Activated naive CD4-positive, alpha-beta T cell treated with anti-CD3 and anti-CD28 coated beads, Interleukin-2, amount 10 ng/mL, durations not matched to agents 7 days and 5 days (primary cell): ENCODE results near the gene ZFC3H1.

Source experiments
- CTCF ChIA-PET: fragments of 350-600 bp; sonication (Branson Sonifier 250); formaldehyde crosslinking; loops from one replicate; lab custom pipeline; 2021; ENCODE audit warnings: antibody characterized with exemption; lab: Charles Lee
- DNase-seq: peaks from one replicate; pipeline ENCODE4 v3.0.0-alpha.2; 2020
- H3K27ac Mint-ChIP-seq: one replicate; pipeline ENCODE4 v1.8.0; 2021; ENCODE audit warnings: mild to moderate bottlenecking, moderate library complexity, mixed read lengths
- H3K27me3 Mint-ChIP-seq: one replicate; pipeline ENCODE4 v1.8.0; 2021; ENCODE audit warnings: mild to moderate bottlenecking, mixed read lengths
- H3K36me3 Mint-ChIP-seq: one replicate; pipeline ENCODE4 v1.8.0; 2021; ENCODE audit warnings: mixed read lengths
- H3K4me1 Mint-ChIP-seq: one replicate; pipeline ENCODE4 v1.8.0; 2021; ENCODE audit warnings: mixed read lengths
- H3K4me3 Mint-ChIP-seq: one replicate; pipeline ENCODE4 v1.8.0; 2021; ENCODE audit warnings: mild to moderate bottlenecking, moderate library complexity, mixed read lengths
- H3K9me3 Mint-ChIP-seq: one replicate; pipeline ENCODE4 v1.8.0; 2021; ENCODE audit warnings: mixed read lengths

Gene ZFC3H1

GRCh38 chr12:71638499-71638898, 25.1 kb downstream of the ZFC3H1 start:
- Mint-ChIP-seq H3K27me3 (no peaks in the 10 kb centered on the region), H3K4me3 (no peak overlapping the region), H3K27ac (no peak overlapping the region), H3K36me3 (peaks cover 56% of the 10 kb centered on the region), H3K9me3 (no peaks in the 10 kb centered on the region), H3K4me1 (peaks cover 10% of the 10 kb centered on the region)
- no peak for DNase-seq
- CTCF ChIA-PET: interaction anchor here (0.6 to 3.3 kb wide), 4 partner anchors 8 to 108 kb away, joined by 3 to 16 read pairs (median 3); no protein-coding TSS in a partner anchor

DNA sequence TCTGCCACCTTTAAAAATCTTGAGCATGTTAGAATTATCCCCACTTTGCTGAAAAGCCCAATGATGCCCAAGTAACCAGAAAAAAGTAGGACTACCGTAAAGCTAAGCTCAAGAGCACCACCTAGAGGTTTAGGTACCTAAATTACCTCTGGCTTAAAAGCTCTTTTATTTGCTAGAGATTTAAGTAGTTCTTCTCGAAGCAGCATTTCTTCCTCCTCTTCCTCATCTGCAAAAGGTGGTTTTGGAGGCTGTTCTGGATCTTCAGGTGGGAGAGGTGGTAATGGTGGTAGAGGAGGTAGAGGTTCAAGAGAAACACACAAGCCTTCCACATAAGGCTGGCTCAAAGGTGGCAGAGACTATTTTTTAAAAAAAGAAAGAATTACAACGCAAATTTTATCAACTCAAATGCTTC, 26.9 kb downstream of the ZFC3H1 start:
- peaks cover 54% of the 10 kb centered on the region for H3K36me3 Mint-ChIP-seq

GRCh38 chr12:71627438-71628002, 36.1 kb downstream of the ZFC3H1 start:
- CTCF ChIA-PET: interaction anchor here (1.0 kb wide), 1 partner anchor 9 kb away, joined by 7 read pairs; no protein-coding TSS in a partner anchor
- Mint-ChIP-seq H3K36me3 (peaks cover 58% of the 10 kb centered on the region), H3K27me3 (no peaks in the 10 kb centered on the region)

More for the DNA sequence above, 26.9 kb downstream of the ZFC3H1 start:
- H3K9me3 Mint-ChIP-seq: no peaks in the 10 kb centered on the region
- no peaks in the 10 kb centered on the region for H3K27me3 Mint-ChIP-seq
- peak overlapping the region; percentile 17 for H3K27ac Mint-ChIP-seq
- no peak overlapping the region for H3K4me3 Mint-ChIP-seq
- no peak for DNase-seq
- CTCF ChIA-PET: interaction anchor here (0.7 to 3.3 kb wide), 21 partner anchors 9 to 244 kb away, joined by 3 to 16 read pairs (median 5); partner anchors contain the start of genes THAP2, TMEM19 and ZFC3H1
- H3K4me1 Mint-ChIP-seq: peaks cover 6% of the 10 kb centered on the region

GRCh38 chr12:71626768-71627167, 36.9 kb downstream of the ZFC3H1 start:
- no peak overlapping the region for H3K4me3 Mint-ChIP-seq
- H3K27me3 Mint-ChIP-seq: no peaks in the 10 kb centered on the region
- H3K36me3 Mint-ChIP-seq: peaks cover 58% of the 10 kb centered on the region
- H3K27ac Mint-ChIP-seq: peak overlapping the region; percentile 42
- CTCF ChIA-PET: interaction anchor here (1.8 kb wide), 1 partner anchor 10 kb away, joined by 16 read pairs; no protein-coding TSS in a partner anchor
- peaks cover 13% of the 10 kb centered on the region for H3K4me1 Mint-ChIP-seq
- H3K9me3 Mint-ChIP-seq: no peaks in the 10 kb centered on the region
- DNase-seq: no peak

More at GRCh38 chr12:71627438-71628002, 36.1 kb downstream of the ZFC3H1 start:
- H3K27ac Mint-ChIP-seq: no peak overlapping the region
- DNase-seq: no peak
- H3K4me3 Mint-ChIP-seq: no peak overlapping the region
- no peaks in the 10 kb centered on the region for H3K9me3 Mint-ChIP-seq
- peaks cover 13% of the 10 kb centered on the region for H3K4me1 Mint-ChIP-seq

GRCh38 chr12:71626098-71626497, 37.5 kb downstream of the ZFC3H1 start:
- Mint-ChIP-seq H3K27ac (peak overlapping the region; percentile 40), H3K36me3 (peaks cover 62% of the 10 kb centered on the region), H3K9me3 (no peaks in the 10 kb centered on the region), H3K4me3 (no peak overlapping the region), H3K4me1 (peaks cover 13% of the 10 kb centered on the region), H3K27me3 (no peaks in the 10 kb centered on the region)
- no peak for DNase-seq
- CTCF ChIA-PET: interaction anchor here (0.5 to 1.8 kb wide), 2 partner anchors 11 to 121 kb away, joined by 3 to 16 read pairs; no protein-coding TSS in a partner anchor

- Mint-ChIP-seq H3K36me3 (peaks cover 65% of the 10 kb centered on the region), H3K9me3 (no peaks in the 10 kb centered on the region), H3K4me1 (peaks cover 13% of the 10 kb centered on the region), H3K27ac (peak overlapping the region; percentile 14), H3K27me3 (no peaks in the 10 kb centered on the region), H3K4me3 (no peak overlapping the region)
- CTCF ChIA-PET: interaction anchor here (0.5 to 1.8 kb wide), 3 partner anchors 12 to 125 kb away, joined by 3 to 16 read pairs (median 3); no protein-coding TSS in a partner anchor
- DNase-seq: no peak
Measured at GRCh38 chr12:71625476-71625875, 38.2 kb downstream of the ZFC3H1 start.

GRCh38 chr12:71621938-71622337, 41.7 kb downstream of the ZFC3H1 start:
- Mint-ChIP-seq H3K27me3 (no peaks in the 10 kb centered on the region), H3K9me3 (no peaks in the 10 kb centered on the region), H3K27ac (no peak overlapping the region), H3K36me3 (peaks cover 68% of the 10 kb centered on the region), H3K4me1 (peaks cover 13% of the 10 kb centered on the region), H3K4me3 (no peak overlapping the region)
- no peak for DNase-seq
- CTCF ChIA-PET: no interaction called here

- H3K27ac Mint-ChIP-seq: peak overlapping the region; percentile 74
- CTCF ChIA-PET: interaction anchor here (0.8 kb wide), 1 partner anchor 877 kb away, joined by 3 read pairs; no protein-coding TSS in a partner anchor
- peaks cover 71% of the 10 kb centered on the region for H3K36me3 Mint-ChIP-seq
- no peaks in the 10 kb centered on the region for H3K27me3 Mint-ChIP-seq
- H3K9me3 Mint-ChIP-seq: no peaks in the 10 kb centered on the region
- peaks cover 16% of the 10 kb centered on the region for H3K4me1 Mint-ChIP-seq
- DNase-seq: no peak
- H3K4me3 Mint-ChIP-seq: no peak overlapping the region
Measured at GRCh38 chr12:71610031-71610795, 53.4 kb downstream of the ZFC3H1 start.

DNA sequence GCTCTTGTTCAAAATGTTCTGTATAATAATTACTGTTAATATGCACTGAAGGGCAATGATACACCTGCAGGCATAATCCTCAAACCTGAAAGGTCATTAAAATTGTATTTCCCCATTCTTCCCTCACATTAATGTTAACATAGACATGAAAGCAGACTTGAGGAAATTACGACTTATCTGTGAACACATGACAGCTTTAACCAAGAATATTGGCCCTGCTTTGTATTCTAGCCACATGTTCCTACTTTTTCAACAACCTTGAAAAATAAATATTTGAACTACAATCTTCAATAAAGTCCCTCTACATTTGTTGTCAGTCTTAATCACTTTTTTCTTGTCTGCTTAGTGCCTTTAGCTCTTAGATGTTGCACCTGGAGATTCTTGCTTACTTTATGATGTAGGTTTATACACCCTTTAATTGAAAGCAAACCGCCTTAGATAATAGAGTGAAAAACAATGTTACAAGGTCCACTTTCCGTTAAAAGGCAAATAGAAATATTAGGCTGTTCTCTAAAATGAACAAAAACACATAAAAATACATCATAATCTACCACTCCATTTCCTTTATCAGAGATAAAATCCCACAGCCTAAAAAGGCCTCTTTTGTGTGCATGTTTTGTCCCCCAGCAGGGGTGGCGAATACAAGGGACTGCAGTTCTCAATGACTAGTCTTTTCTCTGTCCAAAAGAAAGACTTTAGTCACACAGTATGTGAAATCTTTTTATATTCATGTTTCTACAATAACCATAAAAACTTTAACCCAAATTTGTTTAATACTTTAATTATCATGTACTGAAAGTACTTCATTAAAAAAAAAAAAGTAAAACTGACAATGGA, 55.9 kb downstream of the ZFC3H1 start:
- Mint-ChIP-seq H3K27ac (no peak overlapping the region), H3K36me3 (peaks cover 60% of the 10 kb centered on the region), H3K4me1 (peaks cover 16% of the 10 kb centered on the region), H3K9me3 (no peaks in the 10 kb centered on the region), H3K4me3 (no peak overlapping the region), H3K27me3 (no peaks in the 10 kb centered on the region)
- no peak for DNase-seq
- CTCF ChIA-PET: interaction anchor here (1.1 kb wide), 1 partner anchor 12 kb away, joined by 3 read pairs; no protein-coding TSS in a partner anchor

GRCh38 chr12:71605039-71605438, 58.6 kb downstream of the ZFC3H1 start:
- Mint-ChIP-seq H3K9me3 (no peaks in the 10 kb centered on the region), H3K27me3 (peaks cover 5% of the 10 kb centered on the region), H3K27ac (no peak overlapping the region), H3K36me3 (peaks cover 40% of the 10 kb centered on the region), H3K4me3 (no peak overlapping the region), H3K4me1 (peaks cover 4% of the 10 kb centered on the region)
- DNase-seq: no peak
- CTCF ChIA-PET: interaction anchor here (1.5 kb wide), 1 partner anchor 10 kb away, joined by 4 read pairs; no protein-coding TSS in a partner anchor

GRCh38 chr12:71602761-71603577, 60.7 kb downstream of the ZFC3H1 start:
- CTCF ChIA-PET: interaction anchor here (1.4 kb wide), 1 partner anchor 145 kb away, joined by 3 read pairs; no protein-coding TSS in a partner anchor
- H3K4me1 Mint-ChIP-seq: no peaks in the 10 kb centered on the region
- H3K27ac Mint-ChIP-seq: no peak overlapping the region
- peaks cover 24% of the 10 kb centered on the region for H3K36me3 Mint-ChIP-seq
- H3K9me3 Mint-ChIP-seq: peaks cover 6% of the 10 kb centered on the region
- H3K4me3 Mint-ChIP-seq: no peak overlapping the region
- DNase-seq: no peak
- H3K27me3 Mint-ChIP-seq: peaks cover 5% of the 10 kb centered on the region

DNA sequence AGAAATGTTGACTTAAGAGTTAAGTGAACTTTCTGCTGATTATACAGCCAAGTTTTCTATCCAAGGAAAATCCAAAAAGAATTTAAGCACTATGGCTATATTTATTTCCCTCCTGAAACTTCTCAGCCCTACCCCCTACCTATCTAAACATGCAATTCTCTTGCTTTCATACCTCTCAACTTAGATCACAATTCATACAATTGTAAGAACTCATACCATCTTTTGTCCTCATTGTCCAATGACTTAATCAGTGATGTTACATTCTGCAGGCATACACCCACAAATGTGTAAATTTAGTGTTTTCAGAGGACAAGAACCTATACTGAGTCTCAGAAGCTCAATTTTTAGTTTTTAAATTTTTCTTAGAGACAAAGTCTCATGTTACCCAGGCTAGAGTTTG, 62.1 kb downstream of the ZFC3H1 start:
- CTCF ChIA-PET: no interaction called here
- Mint-ChIP-seq H3K9me3 (peaks cover 6% of the 10 kb centered on the region), H3K4me3 (no peak overlapping the region), H3K4me1 (no peaks in the 10 kb centered on the region), H3K27me3 (peaks cover 9% of the 10 kb centered on the region), H3K27ac (no peak overlapping the region), H3K36me3 (peaks cover 12% of the 10 kb centered on the region)
- no peak for DNase-seq

DNA sequence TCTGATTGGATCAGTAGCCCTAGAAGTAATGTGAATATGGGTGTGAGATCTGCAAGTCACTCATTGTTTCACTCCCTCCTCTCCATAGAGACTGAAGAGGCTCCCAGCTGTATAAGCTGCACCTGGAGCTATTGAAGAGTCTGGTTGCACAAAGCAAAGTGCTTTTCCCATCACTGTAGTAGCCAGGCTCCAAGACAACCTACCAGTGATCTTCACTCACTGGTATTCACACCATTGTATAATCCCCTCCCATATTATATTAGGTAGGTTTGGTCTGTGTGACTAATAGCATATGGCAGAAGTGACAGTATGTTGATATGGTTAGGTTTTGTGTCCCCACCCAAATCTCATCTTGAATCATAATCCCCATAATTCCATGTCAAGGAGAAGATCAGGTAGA, 64.4 kb downstream of the ZFC3H1 start:
- H3K27ac Mint-ChIP-seq: no peak overlapping the region
- no peaks in the 10 kb centered on the region for H3K4me1 Mint-ChIP-seq
- H3K27me3 Mint-ChIP-seq: peaks cover 20% of the 10 kb centered on the region
- H3K4me3 Mint-ChIP-seq: no peak overlapping the region
- peaks cover 6% of the 10 kb centered on the region for H3K9me3 Mint-ChIP-seq
- H3K36me3 Mint-ChIP-seq: no peaks in the 10 kb centered on the region
- no peak for DNase-seq
- CTCF ChIA-PET: no interaction called here
